Muscle layer of duodenum (tissue), 2 donors: Measurements from ENCODE around the gene HEMK1.

Source experiments
- H3K27ac ChIP-seq: one replicate; pipeline ENCODE4 v1.7.0; 2013; ENCODE audit warnings: mild to moderate bottlenecking, low read length
- H3K27me3 ChIP-seq: one replicate; pipeline ENCODE4 v1.7.0; 2013; ENCODE audit warnings: low read depth, mild to moderate bottlenecking, control low read depth, low read length
- H3K36me3 ChIP-seq, 2 donors: one replicate each; pipeline ENCODE4 v1.7.0; 2013; ENCODE audit warnings: low read length in 2 of 2, control low read depth in 1 of 2, mild to moderate bottlenecking in 1 of 2; ENCODE audit not compliant: insufficient read depth in 2 of 2, control insufficient read depth in 1 of 2
- H3K4me1 ChIP-seq, 2 donors: one replicate each; pipeline ENCODE4 v1.7.0; 2013; ENCODE audit warnings: low read length in 2 of 2, mild to moderate bottlenecking in 2 of 2, control low read depth in 1 of 2, moderate library complexity in 1 of 2; ENCODE audit not compliant: insufficient read depth in 2 of 2, control insufficient read depth in 1 of 2
- H3K4me3 ChIP-seq, 2 donors: one replicate each; pipeline ENCODE4 v1.7.0; 2013; ENCODE audit warnings: low read length in 2 of 2, low read depth in 1 of 2, mild to moderate bottlenecking in 1 of 2
- H3K9me3 ChIP-seq, 2 donors: one replicate each; pipeline ENCODE4 v1.7.0; 2013; ENCODE audit warnings: low read length in 2 of 2, control low read depth in 1 of 2, mild to moderate bottlenecking in 1 of 2; ENCODE audit not compliant: control insufficient read depth in 1 of 2
- donor health status: healthy.

HEMK1 gene

GRCh38 chr3:50551054-50551659, 18.2 kb upstream of the HEMK1 start:
- H3K4me1 ChIP-seq: no peaks in the 10 kb centered on the region
- H3K36me3 ChIP-seq: no peaks in the 10 kb centered on the region
- no peaks in the 10 kb centered on the region for H3K9me3 ChIP-seq
- no peak overlapping the region for H3K4me3 ChIP-seq
- no peak overlapping the region for H3K27ac ChIP-seq
- no peaks in the 10 kb centered on the region for H3K27me3 ChIP-seq

GRCh38 chr3:50551681-50552435, 17.5 kb upstream of the HEMK1 start:
- no peak overlapping the region for H3K4me3 ChIP-seq
- H3K4me1 ChIP-seq: no peaks in the 10 kb centered on the region
- H3K36me3 ChIP-seq: no peaks in the 10 kb centered on the region
- no peaks in the 10 kb centered on the region for H3K27me3 ChIP-seq
- H3K9me3 ChIP-seq: no peaks in the 10 kb centered on the region
- no peak overlapping the region for H3K27ac ChIP-seq

DNA sequence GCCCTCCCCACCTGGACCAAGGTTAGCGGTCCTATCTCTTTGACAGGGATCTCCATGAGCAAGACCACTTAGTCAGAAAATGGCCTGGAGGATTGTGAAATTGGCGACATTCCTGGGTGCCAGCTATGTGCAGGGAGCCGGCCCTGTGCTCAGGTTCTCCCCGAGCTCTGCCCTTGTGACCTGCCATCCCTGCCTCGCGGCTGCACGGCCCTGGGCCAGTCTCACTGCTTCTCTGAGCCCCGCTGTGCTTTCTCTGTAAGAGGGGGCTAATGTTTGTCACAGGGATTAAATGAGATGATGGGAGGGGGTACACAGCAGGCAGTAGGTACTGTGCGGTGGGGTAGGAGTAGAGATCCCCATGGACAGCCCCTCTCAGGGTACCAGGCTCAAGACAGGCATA, 16.7 kb upstream of the HEMK1 start:
- Histone ChIP-seq H3K27ac (no peak overlapping the region), H3K4me3 (no peak overlapping the region), H3K27me3 (no peaks in the 10 kb centered on the region), H3K4me1 (peaks cover 0 to under 1% of the 10 kb centered on the region in 2 donors), H3K9me3 (no peaks in the 10 kb centered on the region), H3K36me3 (no peaks in the 10 kb centered on the region)

DNA sequence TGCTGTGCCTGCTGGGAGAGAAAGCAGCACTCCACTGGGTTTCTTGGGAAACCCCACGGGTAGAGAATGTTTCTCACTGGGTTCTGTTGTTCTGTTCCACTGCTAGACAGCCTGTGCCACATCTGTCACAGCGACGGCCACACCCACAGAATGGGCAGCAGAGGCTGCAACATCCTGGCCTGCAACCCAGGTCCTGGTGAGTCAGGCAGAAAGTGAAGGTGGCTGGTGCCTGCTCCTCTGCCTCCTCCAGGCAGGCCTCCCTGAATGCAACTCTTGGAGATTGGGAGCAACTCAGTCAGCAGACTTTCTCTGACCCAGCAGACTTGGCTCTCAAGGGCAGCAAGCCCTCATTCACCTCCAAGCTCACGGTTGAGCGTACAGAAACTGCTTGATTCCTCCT, 14.8 kb upstream of the HEMK1 start:
- no peaks in the 10 kb centered on the region for H3K36me3 ChIP-seq

GRCh38 chr3:50557106-50557505, 12.2 kb upstream of the HEMK1 start:
- no peak overlapping the region for H3K27ac ChIP-seq
- peaks cover 0 to 9% of the 10 kb centered on the region in 2 donors for H3K36me3 ChIP-seq
- no peaks in the 10 kb centered on the region for H3K9me3 ChIP-seq

More for the DNA sequence above, 14.8 kb upstream of the HEMK1 start:
- Histone ChIP-seq H3K27ac (no peak overlapping the region), H3K27me3 (no peaks in the 10 kb centered on the region), H3K4me3 (no peak overlapping the region), H3K4me1 (peaks cover 0 to 7% of the 10 kb centered on the region in 2 donors), H3K9me3 (no peaks in the 10 kb centered on the region)

DNA sequence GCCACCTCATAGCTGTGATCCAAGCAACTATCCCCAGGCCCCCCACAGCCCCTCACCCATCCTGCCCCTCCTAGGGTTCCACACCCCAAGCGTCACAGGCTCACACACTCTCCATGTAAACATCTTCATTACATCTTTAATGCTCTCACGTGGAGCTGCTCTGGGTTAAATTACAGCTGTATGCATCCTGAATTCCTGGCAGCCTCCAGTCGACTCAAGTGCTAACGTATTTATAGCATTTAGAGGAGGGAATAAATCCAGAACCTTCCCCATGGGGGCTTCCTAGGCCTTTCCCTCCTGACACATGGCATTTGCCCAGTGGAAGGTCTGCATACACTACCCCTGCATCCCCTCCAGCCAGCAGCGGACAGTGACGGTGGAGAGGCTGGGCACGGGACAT, 11.4 kb upstream of the HEMK1 start:
- H3K4me1 ChIP-seq: peaks cover 0 to 7% of the 10 kb centered on the region in 2 donors
- H3K27me3 ChIP-seq: no peaks in the 10 kb centered on the region
- peaks cover 0 to 9% of the 10 kb centered on the region in 2 donors for H3K36me3 ChIP-seq
- H3K4me3 ChIP-seq: no peak overlapping the region
- H3K9me3 ChIP-seq: no peaks in the 10 kb centered on the region
- H3K27ac ChIP-seq: no peak overlapping the region

More at GRCh38 chr3:50557106-50557505, 12.2 kb upstream of the HEMK1 start:
- Histone ChIP-seq H3K4me3 (no peak overlapping the region), H3K4me1 (peaks cover 0 to 7% of the 10 kb centered on the region in 2 donors), H3K27me3 (no peaks in the 10 kb centered on the region)

DNA sequence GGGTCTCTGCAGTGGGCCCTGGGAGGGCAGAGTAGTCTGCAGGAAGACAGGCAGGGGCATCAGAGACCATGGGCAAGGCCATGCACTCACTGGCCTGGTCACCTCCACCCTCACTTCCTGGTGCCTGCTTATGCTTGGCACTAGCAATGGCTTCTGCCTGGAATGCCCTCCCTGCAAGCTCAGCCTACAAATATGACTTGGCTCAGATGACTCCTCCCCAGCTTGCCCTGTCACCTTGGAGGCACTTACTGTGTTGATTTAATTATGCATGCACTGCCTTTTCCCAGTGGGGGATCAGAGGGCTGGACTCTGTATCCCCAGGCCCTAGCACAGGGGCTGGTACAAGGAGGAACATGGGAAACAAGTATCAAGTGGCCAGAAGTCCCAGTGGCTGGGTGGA, 9.6 kb upstream of the HEMK1 start:
- no peak overlapping the region for H3K27ac ChIP-seq
- H3K36me3 ChIP-seq: peaks cover 0 to 15% of the 10 kb centered on the region in 2 donors
- no peak overlapping the region for H3K4me3 ChIP-seq
- H3K4me1 ChIP-seq: peaks cover 0 to 7% of the 10 kb centered on the region in 2 donors
- H3K27me3 ChIP-seq: no peaks in the 10 kb centered on the region
- H3K9me3 ChIP-seq: no peaks in the 10 kb centered on the region

GRCh38 chr3:50562861-50563260, 6.5 kb upstream of the HEMK1 start:
- no peaks in the 10 kb centered on the region for H3K9me3 ChIP-seq
- H3K27me3 ChIP-seq: no peaks in the 10 kb centered on the region
- peaks cover 2 to 21% of the 10 kb centered on the region in 2 donors for H3K4me1 ChIP-seq
- no peak overlapping the region for H3K4me3 ChIP-seq
- peaks cover 0 to 15% of the 10 kb centered on the region in 2 donors for H3K36me3 ChIP-seq
- no peak overlapping the region for H3K27ac ChIP-seq

DNA sequence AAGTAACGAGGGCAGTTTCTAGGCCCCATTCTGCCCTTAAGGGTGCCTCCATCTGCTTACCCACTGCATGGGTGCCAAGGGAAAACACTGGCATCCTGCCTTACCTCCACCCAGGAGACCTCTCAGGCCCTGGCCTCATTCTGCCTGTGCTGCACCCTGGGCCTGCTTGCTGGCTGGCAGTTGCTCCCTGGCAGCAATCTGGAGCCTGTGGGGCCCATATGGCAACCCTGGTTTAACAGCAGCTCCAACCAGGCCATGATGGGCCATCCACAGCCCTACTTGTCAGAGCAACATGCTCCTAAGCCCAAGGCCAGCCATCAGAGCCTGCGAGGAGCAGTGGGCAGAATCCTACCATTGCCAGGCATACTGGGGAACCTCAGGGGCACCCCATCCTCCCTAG, 5.5 kb upstream of the HEMK1 start:
- Histone ChIP-seq H3K9me3 (no peaks in the 10 kb centered on the region), H3K4me1 (peaks cover 6 to 22% of the 10 kb centered on the region in 2 donors), H3K36me3 (peaks cover 0 to 15% of the 10 kb centered on the region in 2 donors), H3K27ac (no peak overlapping the region), H3K27me3 (no peaks in the 10 kb centered on the region), H3K4me3 (no peak overlapping the region)

- Histone ChIP-seq H3K9me3 (no peaks in the 10 kb centered on the region), H3K4me3 (no peak overlapping the region), H3K36me3 (peaks cover 0 to 15% of the 10 kb centered on the region in 2 donors), H3K27me3 (no peaks in the 10 kb centered on the region), H3K27ac (no peak overlapping the region), H3K4me1 (peaks cover 6 to 22% of the 10 kb centered on the region in 2 donors)
These were observed 5.0 kb upstream of the HEMK1 start for GRCh38 chr3:50564321-50564720.

GRCh38 chr3:50567011-50567385, 2.3 kb upstream of the HEMK1 start:
- Histone ChIP-seq H3K27me3 (no peaks in the 10 kb centered on the region), H3K27ac (no peak overlapping the region)

More at GRCh38 chr3:50567011-50567385, 2.3 kb upstream of the HEMK1 start:
- Histone ChIP-seq H3K4me1 (peaks cover 13 to 41% of the 10 kb centered on the region in 2 donors), H3K9me3 (no peaks in the 10 kb centered on the region), H3K4me3 (peak overlapping the region; percentile 72 to 87), H3K36me3 (peaks cover 0 to 6% of the 10 kb centered on the region in 2 donors)
